WI38 (cell line): ENCODE results near the gene ECE2.
"Not testable (repeated sequence)": the region's sequence is repeated elsewhere in the genome, so short reads cannot be mapped to it uniquely, and the experiment has no call there.

Experiments
- H3K4me3 ChIP-seq: 2 replicates; pipeline ENCODE4 v1.5.1; 2011; ENCODE audit warnings: low read depth, mild to moderate bottlenecking, control low read depth, low read length
- TF ChIP-seq, protein P1 (sequence below): IDR thresholded peaks from 2 replicates; pipeline ENCODE4 v1.5.1; 2012; ENCODE audit warnings: low read depth, mild to moderate bottlenecking, control low read depth, low read length

Gene ECE2

DNA sequence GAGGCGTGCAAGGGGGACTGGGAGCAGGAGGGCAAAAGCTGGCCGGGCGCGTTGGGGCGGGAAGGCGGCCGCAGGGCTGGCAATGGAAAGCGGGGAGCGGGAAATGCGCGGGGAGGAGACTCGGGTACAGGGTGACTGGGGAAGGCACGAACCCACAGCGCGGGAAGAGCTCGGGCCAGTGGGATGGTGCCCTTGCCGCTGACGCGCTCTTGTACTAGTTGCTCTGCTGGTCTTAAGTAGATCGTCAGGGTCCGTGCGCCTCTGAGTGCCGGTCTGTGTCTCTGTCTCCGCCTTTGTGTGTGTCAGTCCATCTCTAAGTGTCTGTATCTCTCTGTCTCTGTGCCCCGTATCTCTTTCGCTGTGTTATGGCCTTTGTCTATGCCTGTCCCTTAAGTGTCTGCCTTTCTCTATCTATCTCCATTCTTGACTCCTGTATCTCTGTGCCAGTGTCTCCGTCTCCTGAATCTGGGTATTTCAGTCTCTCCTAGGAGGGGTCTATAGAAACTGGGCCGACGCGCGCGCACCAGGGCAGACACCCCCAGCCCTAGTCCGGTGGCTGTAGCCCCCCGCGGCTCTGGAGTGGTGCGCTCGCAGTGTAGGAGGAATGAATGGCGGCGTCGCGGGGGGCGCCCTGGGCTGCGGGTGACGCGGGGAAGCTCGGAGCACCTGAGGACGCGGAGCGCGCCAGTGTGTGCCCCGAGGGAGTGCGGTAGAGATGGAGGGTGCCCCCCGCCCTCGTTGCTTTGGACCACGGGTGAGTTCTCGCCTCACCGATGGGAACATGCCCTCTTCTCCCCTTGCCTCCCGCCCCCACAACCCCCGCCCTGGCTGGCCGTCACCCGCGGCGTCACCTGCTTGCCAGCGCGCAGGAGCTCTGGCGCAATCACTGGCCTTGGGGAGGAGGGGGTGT is 13.7 kb upstream of the ECE2 start:
- peak overlapping the region; percentile 54 for H3K4me3 ChIP-seq

DNA sequence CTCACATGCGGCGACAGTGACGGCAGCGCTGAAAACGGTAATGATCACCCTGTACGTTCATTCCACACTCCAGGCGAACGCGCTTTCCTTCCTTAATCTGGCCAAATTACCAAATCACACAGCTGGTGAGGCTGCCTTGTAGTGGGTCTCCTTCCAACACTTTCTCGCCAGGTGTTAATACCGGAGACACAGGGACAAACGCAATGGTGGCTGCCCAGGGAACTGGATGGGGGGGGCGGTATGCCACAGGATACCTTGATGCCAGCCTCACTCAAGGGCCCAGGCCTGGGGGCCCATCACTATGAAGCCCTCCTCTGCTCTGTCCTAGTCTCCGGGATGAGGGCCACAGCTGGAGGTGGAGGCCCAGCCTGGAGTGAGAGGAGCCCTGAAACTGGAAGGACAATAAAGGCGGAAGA is 13.1 kb upstream of the ECE2 start:
- H3K4me3 ChIP-seq: no peak overlapping the region
- TF ChIP-seq, protein P1, sequence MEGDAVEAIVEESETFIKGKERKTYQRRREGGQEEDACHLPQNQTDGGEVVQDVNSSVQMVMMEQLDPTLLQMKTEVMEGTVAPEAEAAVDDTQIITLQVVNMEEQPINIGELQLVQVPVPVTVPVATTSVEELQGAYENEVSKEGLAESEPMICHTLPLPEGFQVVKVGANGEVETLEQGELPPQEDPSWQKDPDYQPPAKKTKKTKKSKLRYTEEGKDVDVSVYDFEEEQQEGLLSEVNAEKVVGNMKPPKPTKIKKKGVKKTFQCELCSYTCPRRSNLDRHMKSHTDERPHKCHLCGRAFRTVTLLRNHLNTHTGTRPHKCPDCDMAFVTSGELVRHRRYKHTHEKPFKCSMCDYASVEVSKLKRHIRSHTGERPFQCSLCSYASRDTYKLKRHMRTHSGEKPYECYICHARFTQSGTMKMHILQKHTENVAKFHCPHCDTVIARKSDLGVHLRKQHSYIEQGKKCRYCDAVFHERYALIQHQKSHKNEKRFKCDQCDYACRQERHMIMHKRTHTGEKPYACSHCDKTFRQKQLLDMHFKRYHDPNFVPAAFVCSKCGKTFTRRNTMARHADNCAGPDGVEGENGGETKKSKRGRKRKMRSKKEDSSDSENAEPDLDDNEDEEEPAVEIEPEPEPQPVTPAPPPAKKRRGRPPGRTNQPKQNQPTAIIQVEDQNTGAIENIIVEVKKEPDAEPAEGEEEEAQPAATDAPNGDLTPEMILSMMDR: no peak

More for the DNA sequence above, 13.7 kb upstream of the ECE2 start:
- TF ChIP-seq, protein P1: no peak

DNA sequence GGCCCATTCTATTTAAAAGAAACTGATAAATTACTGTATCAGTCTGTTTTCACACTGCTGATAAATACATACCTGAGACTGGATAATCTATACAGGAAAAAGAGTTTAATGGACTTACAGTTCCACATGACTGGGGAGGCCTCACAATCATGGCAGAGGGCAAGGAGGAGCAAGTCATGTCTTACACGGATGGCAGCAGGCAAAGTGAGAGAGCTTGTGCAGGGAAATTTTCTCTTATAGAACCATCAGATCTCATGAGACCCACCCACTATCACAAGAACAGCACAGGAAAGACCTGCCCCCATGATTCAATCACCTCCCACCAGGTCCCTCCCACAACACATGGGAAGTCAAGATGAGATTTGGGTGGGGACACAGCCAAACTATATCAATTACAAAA is 8.6 kb upstream of the ECE2 start:
- H3K4me3 ChIP-seq: not testable (repeated sequence)

DNA sequence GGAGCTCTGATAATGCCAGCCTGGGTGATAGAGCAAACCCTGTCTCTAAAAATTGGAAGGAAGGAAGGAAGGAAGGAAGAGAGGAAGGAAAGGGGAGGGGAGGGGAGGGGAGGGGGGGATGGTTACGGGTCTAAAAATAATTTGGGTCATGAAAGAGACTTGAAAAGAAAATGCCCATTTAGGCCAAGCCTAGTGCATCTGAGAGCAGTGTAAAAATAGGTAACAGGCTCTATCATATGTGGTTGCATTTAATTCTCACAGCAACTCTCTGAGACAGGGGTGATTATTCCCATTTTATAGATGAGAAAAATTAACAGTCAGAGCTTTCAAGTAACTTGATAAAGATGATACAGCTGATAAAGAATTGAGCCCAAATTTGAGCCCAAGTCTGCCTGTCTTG is 3.6 kb upstream of the ECE2 start:
- TF ChIP-seq, protein P1: no peak
- H3K4me3 ChIP-seq: no peak overlapping the region

DNA sequence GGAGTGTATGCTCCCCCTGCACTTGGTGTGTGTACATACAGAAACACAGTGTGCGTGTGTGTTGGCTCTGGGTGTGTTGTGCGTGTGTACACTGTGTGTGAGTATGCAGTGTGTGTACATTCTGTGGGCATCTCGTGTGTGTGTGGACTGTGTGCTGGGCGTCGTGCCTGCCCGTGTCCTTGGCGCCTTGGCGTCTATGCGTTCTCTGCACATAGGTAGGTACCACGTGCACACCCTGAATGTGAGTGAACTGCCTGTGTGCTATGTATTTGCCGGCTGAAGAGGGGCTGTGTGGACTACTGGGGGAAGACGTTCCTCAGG is 481 bp upstream of the ECE2 start:
- no peak overlapping the region for H3K4me3 ChIP-seq
- TF ChIP-seq, protein P1: no peak

DNA sequence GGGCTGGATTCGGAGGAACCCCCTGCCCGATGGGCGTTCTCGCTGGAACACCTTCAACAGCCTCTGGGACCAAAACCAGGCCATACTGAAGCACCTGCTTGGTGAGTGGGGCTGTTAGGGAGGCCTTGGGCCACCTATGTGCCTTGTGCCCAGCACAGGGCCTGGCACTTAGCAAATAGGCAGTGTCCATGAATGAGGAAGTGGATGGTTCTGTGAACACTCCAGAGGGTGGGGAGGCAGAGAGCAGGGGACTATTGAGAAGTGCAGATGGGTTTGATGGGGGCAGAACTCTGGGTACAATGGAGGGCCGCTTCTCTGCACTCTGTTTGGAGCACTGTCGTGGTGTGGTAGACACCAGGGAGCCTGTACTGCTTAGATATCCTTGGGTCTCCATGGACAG is 1.5 kb downstream of the ECE2 start:
- H3K4me3 ChIP-seq: no peak overlapping the region

DNA sequence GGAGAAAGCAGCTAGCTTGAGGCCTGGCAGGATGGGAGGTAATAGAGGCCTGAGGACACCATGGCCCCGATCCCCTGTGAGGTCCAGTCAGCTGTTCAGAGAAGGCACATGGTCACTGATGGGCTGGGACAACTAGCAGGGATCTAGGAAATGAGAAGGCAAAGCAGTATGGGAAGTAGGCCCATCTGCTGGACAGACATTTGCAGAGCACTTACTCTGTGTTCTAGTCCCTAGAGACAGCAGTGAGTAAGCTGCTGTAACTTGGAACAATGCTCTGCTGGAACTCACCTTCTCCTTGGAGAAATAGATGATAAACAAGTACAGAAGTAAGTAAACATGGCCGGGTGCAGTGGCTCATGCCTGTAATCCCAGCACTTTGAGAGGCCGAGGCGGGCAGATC is 7.1 kb downstream of the ECE2 start:
- no peak overlapping the region for H3K4me3 ChIP-seq
- TF ChIP-seq, protein P1: no peak

More for the DNA sequence above, 1.5 kb downstream of the ECE2 start:
- TF ChIP-seq, protein P1: no peak

DNA sequence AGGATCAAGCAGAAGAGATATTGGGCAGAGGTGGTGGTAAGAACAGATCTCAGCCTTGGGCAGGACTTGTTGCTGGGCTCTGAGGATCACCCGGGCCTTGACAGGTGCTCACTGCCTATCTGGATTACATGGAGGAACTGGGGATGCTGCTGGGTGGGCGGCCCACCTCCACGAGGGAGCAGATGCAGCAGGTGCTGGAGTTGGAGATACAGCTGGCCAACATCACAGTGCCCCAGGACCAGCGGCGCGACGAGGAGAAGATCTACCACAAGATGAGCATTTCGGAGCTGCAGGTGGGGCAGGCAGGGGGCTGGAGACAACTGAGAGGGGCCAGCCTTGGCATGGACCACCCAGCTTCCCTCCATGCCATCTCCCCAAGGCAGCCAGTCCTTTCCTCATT is 7.9 kb downstream of the ECE2 start:
- H3K4me3 ChIP-seq: no peak overlapping the region
- TF ChIP-seq, protein P1: no peak
